Transverse colon (tissue), 4 donors: Measurements from ENCODE around the gene RFX1. TPM values are rescaled to one million over a fixed set of nuclear protein-coding genes. Genes with fewer than 3 reads are reported as not detected.

Source experiments
- DNase-seq: peaks from one replicate; pipeline ENCODE4 v3.0.0-alpha.2; 2019
- H3K27ac ChIP-seq, 4 donors: fragments of 200-600 bp; sonication (generic); 2 replicates each; pipeline ENCODE4 v1.5.1; 2016 to 2018; ENCODE audit warnings: inconsistent platforms in 4 of 4
- H3K27me3 ChIP-seq: fragments of 200-600 bp; sonication (generic); 2 replicates; pipeline ENCODE4 v1.5.1; 2017; ENCODE audit warnings: inconsistent platforms
- H3K36me3 ChIP-seq, 4 donors: fragments of 200-600 bp; sonication (generic); 2 replicates each; pipeline ENCODE4 v1.5.1; 2017 to 2019; ENCODE audit warnings: inconsistent platforms in 4 of 4
- H3K4me1 ChIP-seq, 4 donors: fragments of 200-600 bp; sonication (generic); 2 replicates each; pipeline ENCODE4 v1.5.1; 2017 to 2020; ENCODE audit warnings: inconsistent platforms in 4 of 4
- H3K4me3 ChIP-seq, 4 donors: fragments of 200-600 bp; sonication (generic); 1 replicate in 1 of 4; 2 replicates in 3 of 4; pipeline versions ENCODE4 v1.5.1 to v1.6.1; 2017 to 2019; ENCODE audit warnings: inconsistent platforms in 4 of 4
- H3K9me3 ChIP-seq, 2 donors: fragments of 200-600 bp; sonication (generic); 2 replicates each; pipeline ENCODE4 v1.5.1; 2017 to 2019; ENCODE audit warnings: inconsistent platforms in 2 of 2
- CTCF ChIP-seq, 5 experiments: fragments of 200-600 bp in 3 of 5; fragments of 450-650 bp in 2 of 5; sonication (generic) in 3 of 5; IDR thresholded peaks; 1 replicate in 2 of 5; 2 replicates in 3 of 5; pipeline ENCODE4 v1.5.1; 2016 to 2017; ENCODE audit warnings: antibody characterized with exemption in 5 of 5, inconsistent platforms in 3 of 5, mild to moderate bottlenecking in 2 of 5, moderate library complexity in 1 of 5
- EP300 ChIP-seq: sonication (generic); formaldehyde crosslinking; IDR thresholded peaks from one replicate; pipeline ENCODE4 v1.6.1; 2017; ENCODE audit warnings: antibody characterized with exemption, low read depth
- POLR2A ChIP-seq: fragments of 450-650 bp; IDR thresholded peaks from one replicate; pipeline ENCODE4 v1.6.1; 2016; ENCODE audit warnings: antibody characterized with exemption, mild to moderate bottlenecking, moderate library complexity
- POLR2AphosphoS5 ChIP-seq, 3 donors: sonication (generic); formaldehyde crosslinking; IDR thresholded peaks; one replicate each; pipeline ENCODE4 v1.6.1; 2016; ENCODE audit warnings: antibody characterized with exemption in 3 of 3
- WGBS, 2 donors: methylation state at CpG; one replicate each; pipeline ENCODE4 v1.1.5; 2018; ENCODE audit warnings: low coverage in 1 of 2; 5-methylcytosine and 5-hydroxymethylcytosine counted together
- in situ Hi-C, 4 donors: fragments of 200-750 bp; cut with MboI; loops; one replicate each; pipeline versions ENCODE4 v1.15.0 to v1.15.1; 2017; ENCODE audit warnings: low sequenced_read_pairs in 3 of 4, low pct_ligation_motif_present in 1 of 4, low pct_unique_long_range_greater_than_20kb in 1 of 4
- intact Hi-C: fragments of 100-400 bp; cut with DNase I; formaldehyde crosslinking; loops from one replicate; pipeline ENCODE4 v1.15.1; 2023; ENCODE audit warnings: low total_unique reads
- total RNA-seq, 4 donors: library from RNA; depleted of rRNA; stranded (reverse); fragments of >200 nt; gene quantifications; one replicate each; pipeline ENCODE4 v1.1.0, GENCODE V29; 2016

Gene RFX1
- total RNA-seq, 4 donors from 2014 or later: 3.7 to 9.0 (median 8.1) TPM

GRCh38 chr19:13961826-13962698 lies 44.1 kb downstream of the RFX1 start:
- no peaks in the 10 kb centered on the region for H3K27me3 ChIP-seq
- no peaks in the 10 kb centered on the region for H3K9me3 ChIP-seq
- WGBS, 2 donors: 80 to 86% methylated on average over 11 to 43 of the region's 55 CpGs
- in situ Hi-C loops (no loop called here), intact Hi-C loops (no loop called here)
- no peak overlapping the region for H3K27ac ChIP-seq
- DNase-seq: no peak
- peaks cover 0 to 11% (median 4%) of the 10 kb centered on the region in 4 donors for H3K36me3 ChIP-seq
- H3K4me1 ChIP-seq: no peaks in the 10 kb centered on the region
- TF ChIP-seq POLR2A (no peak), CTCF (IDR thresholded peaks at IDR 0.05) (no peak), POLR2AphosphoS5 (IDR thresholded peaks at IDR 0.05) (no peak), EP300 (no peak)
- peak overlapping the region in 2 of 4 donors; percentile 3 to 18 for H3K4me3 ChIP-seq

- in situ Hi-C loops (no loop called here), intact Hi-C loops (no loop called here)
- no peaks in the 10 kb centered on the region for H3K9me3 ChIP-seq
- H3K4me3 ChIP-seq: no peak overlapping the region
- H3K4me1 ChIP-seq: no peaks in the 10 kb centered on the region
- no peaks in the 10 kb centered on the region for H3K27me3 ChIP-seq
- WGBS, 2 donors: 83 to 89% methylated on average over 8 to 39 of the region's 39 CpGs
- peaks cover 0 to 20% (median 6%) of the 10 kb centered on the region in 4 donors for H3K36me3 ChIP-seq
- no peak for DNase-seq
- TF ChIP-seq CTCF (IDR thresholded peaks at IDR 0.05) (no peak), POLR2A (no peak), EP300 (no peak), POLR2AphosphoS5 (IDR thresholded peaks at IDR 0.05) (peak in 1 of 3 donors; percentile 21)
- H3K27ac ChIP-seq: no peak overlapping the region
Measured at GRCh38 chr19:13960863-13961784, 45.0 kb downstream of the RFX1 start.

- no peak overlapping the region for H3K27ac ChIP-seq
- H3K4me1 ChIP-seq: no peaks in the 10 kb centered on the region
- no peaks in the 10 kb centered on the region for H3K9me3 ChIP-seq
- no peak overlapping the region for H3K4me3 ChIP-seq
- in situ Hi-C loops: no loop called here
- TF ChIP-seq EP300 (no peak), CTCF (IDR thresholded peaks at IDR 0.05) (peak in 3 of 5 experiments; percentile 12 to 22 (median 15))
- peaks cover 0 to 29% (median 10%) of the 10 kb centered on the region in 4 donors for H3K36me3 ChIP-seq
- intact Hi-C loops: no loop called here
- WGBS, 2 donors: 89 to 100% methylated on average over 1 to 27 of the region's 27 CpGs
- H3K27me3 ChIP-seq: no peaks in the 10 kb centered on the region
- DNase-seq: no peak
Measured at GRCh38 chr19:13959962-13960862, 45.9 kb downstream of the RFX1 start.
